ENCODE results near the gene SERPINA1. TPM values are rescaled to one million over a fixed set of nuclear protein-coding genes. Genes with fewer than 3 reads are reported as not detected.

Gene SERPINA1
- total and polyA plus RNA-seq, 4 donors = 3.5 to 29.8 (median 20.4) TPM

DNA sequence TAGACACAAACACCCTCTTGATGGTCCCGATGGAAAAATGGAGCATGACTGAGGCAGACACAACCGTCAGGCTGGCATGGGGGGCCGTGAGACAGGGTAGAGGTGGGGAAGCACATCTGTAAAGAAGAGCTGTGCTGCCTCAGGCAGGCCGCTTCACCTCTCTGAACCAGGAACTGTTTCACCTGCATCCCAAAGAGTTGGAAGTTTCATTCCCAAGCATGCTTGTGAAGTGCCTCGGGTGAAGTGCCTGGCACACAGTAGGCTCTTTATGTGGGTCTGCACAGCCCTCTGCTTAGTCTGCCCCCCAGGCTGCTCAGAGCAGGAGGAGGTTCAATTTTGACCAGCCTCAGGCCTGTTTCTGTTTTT is 685 bp upstream of the SERPINA1 start:
- ATAC-seq (ENCODE audit: low FRiP score) (no peak), DNase-seq (no peak)
- no peaks in the 10 kb centered on the region for H3K36me3 ChIP-seq (ENCODE audit: control insufficient read depth in 1 of 2, insufficient read depth in 2 of 2, low read length in 1 of 2)
- no peaks in the 10 kb centered on the region for H3K4me1 ChIP-seq (ENCODE audit: control insufficient read depth in 1 of 2, insufficient read depth in 2 of 2, low read length in 2 of 2)
- H3K4me3 ChIP-seq (ENCODE audit: low read length in 2 of 2) = no peak overlapping the region
- 93 to 94% methylated on average over 5 of the region's 5 CpGs for WGBS, 2 donors
- no peak overlapping the region for H3K27ac ChIP-seq (ENCODE audit: low read depth in 1 of 2, low read length in 2 of 2)
- intact Hi-C loops (cut with DNase I) = no loop called here
- H3K27me3 ChIP-seq (ENCODE audit: control insufficient read depth in 1 of 2, insufficient read depth in 2 of 2, low read length in 1 of 2) = no peaks in the 10 kb centered on the region
- no peaks in the 10 kb centered on the region for H3K9me3 ChIP-seq (ENCODE audit: control insufficient read depth, low read length)

DNA sequence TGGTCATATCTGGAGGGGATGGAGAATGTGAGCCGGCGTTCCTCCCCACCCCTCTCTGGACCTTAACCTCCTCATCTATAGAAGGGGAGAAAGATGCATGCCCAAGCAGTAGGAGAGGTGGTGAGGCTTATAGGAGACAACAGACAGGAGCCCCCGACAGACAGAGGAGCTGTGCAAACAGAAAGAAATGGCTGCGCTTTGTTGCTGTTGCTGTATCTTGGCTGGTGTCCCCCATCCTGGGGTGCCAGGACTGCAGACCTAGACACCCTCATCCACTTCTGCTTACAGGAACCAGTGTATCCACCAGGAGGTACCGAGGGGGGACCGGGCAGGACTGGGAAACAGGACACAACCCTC is 397 bp downstream of the SERPINA1 start:
- Histone ChIP-seq H3K9me3 (ENCODE audit: control insufficient read depth, low read length) (no peaks in the 10 kb centered on the region), H3K4me1 (ENCODE audit: control insufficient read depth in 1 of 2, insufficient read depth in 2 of 2, low read length in 2 of 2) (no peaks in the 10 kb centered on the region), H3K27me3 (ENCODE audit: control insufficient read depth in 1 of 2, insufficient read depth in 2 of 2, low read length in 1 of 2) (no peaks in the 10 kb centered on the region), H3K36me3 (ENCODE audit: control insufficient read depth in 1 of 2, insufficient read depth in 2 of 2, low read length in 1 of 2) (no peaks in the 10 kb centered on the region), H3K4me3 (ENCODE audit: low read length in 2 of 2) (no peak overlapping the region), H3K27ac (ENCODE audit: low read depth in 1 of 2, low read length in 2 of 2) (no peak overlapping the region)
- intact Hi-C loops (cut with DNase I) = no loop called here
- WGBS, 2 donors = 81 to 83% methylated on average over 5 to 6 of the region's 6 CpGs
- ATAC-seq (ENCODE audit: low FRiP score) = no peak
- no peak for DNase-seq

DNA sequence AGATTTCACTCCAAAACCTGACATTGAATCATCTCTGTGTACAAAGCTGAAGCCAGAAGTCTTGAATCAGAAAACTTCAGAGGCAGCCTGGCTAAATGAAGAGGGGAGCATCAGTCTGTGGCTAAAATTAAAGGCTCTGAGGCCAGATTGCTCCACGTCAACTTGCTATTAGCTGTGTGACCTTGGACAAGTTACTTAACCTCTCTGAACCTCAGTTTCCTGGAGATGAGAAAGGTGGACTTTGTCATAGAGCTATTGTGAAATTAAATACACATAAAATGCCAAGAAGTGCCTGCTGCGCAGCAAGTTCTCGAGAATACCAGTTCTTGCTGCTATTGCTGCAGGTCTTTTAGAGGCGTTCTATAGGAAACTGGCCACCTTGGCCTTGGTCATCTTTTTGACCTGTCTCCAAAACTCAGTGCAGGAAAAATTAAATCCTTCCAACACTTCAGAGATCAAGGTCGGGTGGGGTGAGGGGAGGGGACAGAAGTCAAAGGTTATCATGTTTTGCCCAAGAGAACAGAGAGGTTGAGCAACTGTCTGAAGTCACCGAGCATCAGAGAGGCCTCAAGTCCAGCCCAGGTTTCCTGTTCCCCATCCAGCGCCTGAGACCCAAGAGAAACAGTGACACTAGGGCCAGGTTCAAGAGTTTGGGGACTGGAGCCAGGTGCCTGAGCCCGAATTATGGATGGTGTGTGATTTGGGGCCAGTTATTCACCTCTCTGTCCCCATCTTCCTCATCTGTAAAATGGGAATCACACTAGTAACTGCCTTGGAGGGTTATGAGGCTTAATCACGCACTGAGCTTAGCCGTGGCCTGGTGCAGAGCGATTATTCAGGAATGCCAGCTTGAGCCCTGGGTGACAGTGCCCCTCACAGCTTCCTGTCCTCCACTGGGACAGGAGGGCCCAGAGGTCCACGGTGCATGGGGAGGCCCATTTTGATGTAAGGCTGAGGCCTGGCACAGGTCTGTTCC is 1.1 kb downstream of the SERPINA1 start:
- Histone ChIP-seq H3K9me3 (ENCODE audit: control insufficient read depth, low read length) (no peaks in the 10 kb centered on the region), H3K27ac (ENCODE audit: low read depth in 1 of 2, low read length in 2 of 2) (no peak overlapping the region), H3K36me3 (ENCODE audit: control insufficient read depth in 1 of 2, insufficient read depth in 2 of 2, low read length in 1 of 2) (no peaks in the 10 kb centered on the region), H3K4me1 (ENCODE audit: control insufficient read depth in 1 of 2, insufficient read depth in 2 of 2, low read length in 2 of 2) (no peaks in the 10 kb centered on the region), H3K27me3 (ENCODE audit: control insufficient read depth in 1 of 2, insufficient read depth in 2 of 2, low read length in 1 of 2) (no peaks in the 10 kb centered on the region), H3K4me3 (ENCODE audit: low read length in 2 of 2) (no peak overlapping the region)
- no peak for DNase-seq
- intact Hi-C loops (cut with DNase I) = no loop called here
- ATAC-seq (ENCODE audit: low FRiP score) = no peak
- WGBS, 2 donors = 89 to 93% methylated on average over 12 of the region's 12 CpGs

DNA sequence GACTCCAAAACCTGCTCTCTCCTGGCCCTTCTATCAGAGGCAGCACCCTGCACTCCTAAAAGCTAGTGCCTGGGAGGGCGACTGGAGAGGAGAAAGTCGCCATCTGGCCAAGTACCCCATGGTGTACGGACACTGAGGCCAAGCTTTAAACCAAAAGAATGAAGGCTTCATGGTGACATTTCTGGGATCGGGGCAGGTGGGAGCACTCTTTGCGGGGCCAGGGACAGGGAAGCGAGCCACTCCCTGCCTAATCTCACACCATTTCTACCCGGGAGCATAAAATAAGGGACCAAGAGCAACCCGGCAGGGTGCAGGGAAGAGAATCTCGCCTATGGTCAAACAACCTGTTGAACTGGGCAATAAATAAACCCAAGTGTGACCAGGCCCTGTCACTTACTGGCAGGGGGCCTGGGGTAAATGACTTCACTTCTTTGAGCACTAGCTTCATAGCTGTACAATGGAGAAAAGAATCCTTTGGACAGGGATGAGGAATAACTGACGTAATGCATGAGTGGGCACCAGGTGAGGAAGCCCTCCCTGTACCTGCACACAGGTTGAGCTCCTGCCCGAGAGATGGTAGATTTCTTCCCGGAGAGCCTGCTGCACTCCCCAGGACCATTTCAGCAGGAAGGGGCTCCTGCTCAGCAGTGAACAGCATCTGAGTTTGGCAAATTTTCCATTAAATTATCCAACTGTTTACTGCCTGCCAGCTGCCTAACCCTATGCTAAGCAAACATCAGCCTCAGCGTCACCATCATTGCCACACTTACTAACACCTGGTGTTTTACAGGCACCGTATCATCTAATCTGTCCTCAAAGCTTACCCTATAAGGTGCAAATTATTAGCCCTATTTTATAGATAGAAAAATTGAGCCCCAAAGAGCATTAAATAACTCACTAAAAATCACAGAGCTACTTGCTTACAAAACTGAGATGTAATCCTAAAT is 2.0 kb downstream of the SERPINA1 start:
- Histone ChIP-seq H3K36me3 (ENCODE audit: control insufficient read depth in 1 of 2, insufficient read depth in 2 of 2, low read length in 1 of 2) (no peaks in the 10 kb centered on the region), H3K4me1 (ENCODE audit: control insufficient read depth in 1 of 2, insufficient read depth in 2 of 2, low read length in 2 of 2) (no peaks in the 10 kb centered on the region), H3K27ac (ENCODE audit: low read depth in 1 of 2, low read length in 2 of 2) (no peak overlapping the region), H3K27me3 (ENCODE audit: control insufficient read depth in 1 of 2, insufficient read depth in 2 of 2, low read length in 1 of 2) (no peaks in the 10 kb centered on the region), H3K9me3 (ENCODE audit: control insufficient read depth, low read length) (no peaks in the 10 kb centered on the region), H3K4me3 (ENCODE audit: low read length in 2 of 2) (no peak overlapping the region)
- intact Hi-C loops (cut with DNase I) = no loop called here
- DNase-seq = no peak
- ATAC-seq (ENCODE audit: low FRiP score) = no peak
- whole genome bisulfite sequencing, 2 donors = 82 to 85% methylated on average over 14 of the region's 14 CpGs

GRCh38 chr14:94385553-94386057 is 2.8 kb downstream of the SERPINA1 start:
- no peaks in the 10 kb centered on the region for H3K36me3 ChIP-seq (ENCODE audit: control insufficient read depth in 1 of 2, insufficient read depth in 2 of 2, low read length in 1 of 2)
- DNase-seq (no peak), ATAC-seq (ENCODE audit: low FRiP score) (no peak)
- WGBS, 2 donors = 95 to 96% methylated on average over 3 of the region's 3 CpGs
- H3K27ac ChIP-seq (ENCODE audit: low read depth in 1 of 2, low read length in 2 of 2) = no peak overlapping the region
- intact Hi-C loops (cut with DNase I) = no loop called here
- no peaks in the 10 kb centered on the region for H3K9me3 ChIP-seq (ENCODE audit: control insufficient read depth, low read length)
- H3K4me3 ChIP-seq (ENCODE audit: low read length in 2 of 2) = no peak overlapping the region
- no peaks in the 10 kb centered on the region for H3K27me3 ChIP-seq (ENCODE audit: control insufficient read depth in 1 of 2, insufficient read depth in 2 of 2, low read length in 1 of 2)
- H3K4me1 ChIP-seq (ENCODE audit: control insufficient read depth in 1 of 2, insufficient read depth in 2 of 2, low read length in 2 of 2) = no peaks in the 10 kb centered on the region

DNA sequence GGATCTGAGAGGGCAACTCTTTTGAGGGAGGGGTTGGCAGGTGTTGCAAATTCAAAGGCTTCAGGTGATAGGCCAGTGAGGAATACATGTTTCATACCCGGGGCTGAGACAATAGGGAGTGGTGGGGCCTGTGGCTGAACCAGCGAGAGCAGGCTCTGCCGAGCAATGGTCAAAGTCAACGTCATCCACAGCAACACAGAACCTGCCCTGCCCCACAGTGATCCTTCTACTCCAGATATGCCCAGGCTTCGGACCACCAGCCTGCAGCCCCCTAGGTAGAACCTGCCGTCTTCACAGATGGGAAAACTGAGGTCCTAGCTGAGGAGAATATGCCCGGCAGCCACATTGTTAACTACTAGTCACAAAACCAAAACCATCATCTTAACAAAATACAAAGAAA is 4.1 kb downstream of the SERPINA1 start:
- Histone ChIP-seq H3K9me3 (ENCODE audit: control insufficient read depth, low read length) (no peaks in the 10 kb centered on the region), H3K4me3 (ENCODE audit: low read length in 2 of 2) (no peak overlapping the region), H3K27ac (ENCODE audit: low read depth in 1 of 2, low read length in 2 of 2) (no peak overlapping the region), H3K36me3 (ENCODE audit: control insufficient read depth in 1 of 2, insufficient read depth in 2 of 2, low read length in 1 of 2) (no peaks in the 10 kb centered on the region), H3K27me3 (ENCODE audit: control insufficient read depth in 1 of 2, insufficient read depth in 2 of 2, low read length in 1 of 2) (no peaks in the 10 kb centered on the region), H3K4me1 (ENCODE audit: control insufficient read depth in 1 of 2, insufficient read depth in 2 of 2, low read length in 2 of 2) (no peaks in the 10 kb centered on the region)
- no peak for ATAC-seq (ENCODE audit: low FRiP score)
- WGBS, 2 donors = 91 to 95% methylated on average over 7 of the region's 7 CpGs
- intact Hi-C loops (cut with DNase I) = no loop called here
- peak in 1 of 2 donors; percentile 34 for DNase-seq

DNA sequence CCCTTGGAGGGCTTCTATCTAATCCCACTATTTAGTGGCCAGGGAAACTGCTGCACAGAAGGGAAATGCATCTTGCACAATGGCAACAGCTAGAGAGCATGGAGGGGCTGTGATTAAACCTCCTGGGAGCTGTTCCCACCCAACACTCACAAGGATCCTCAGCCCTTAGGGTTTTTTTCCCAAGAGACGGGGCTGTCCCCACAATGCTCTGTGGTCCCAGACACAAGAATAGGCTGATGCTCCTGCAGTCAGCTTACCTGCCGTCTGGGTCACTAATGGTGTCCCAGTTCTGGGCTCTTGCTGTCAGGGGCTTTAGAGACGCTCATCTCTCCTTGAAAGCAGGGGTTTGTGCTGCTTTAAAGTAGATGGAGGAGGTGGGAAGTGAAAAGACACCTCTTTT is 4.6 kb downstream of the SERPINA1 start:
- intact Hi-C loops (cut with DNase I) = no loop called here
- Histone ChIP-seq H3K27ac (ENCODE audit: low read depth in 1 of 2, low read length in 2 of 2) (no peak overlapping the region), H3K4me3 (ENCODE audit: low read length in 2 of 2) (no peak overlapping the region), H3K27me3 (ENCODE audit: control insufficient read depth in 1 of 2, insufficient read depth in 2 of 2, low read length in 1 of 2) (no peaks in the 10 kb centered on the region), H3K9me3 (ENCODE audit: control insufficient read depth, low read length) (no peaks in the 10 kb centered on the region), H3K4me1 (ENCODE audit: control insufficient read depth in 1 of 2, insufficient read depth in 2 of 2, low read length in 2 of 2) (no peaks in the 10 kb centered on the region), H3K36me3 (ENCODE audit: control insufficient read depth in 1 of 2, insufficient read depth in 2 of 2, low read length in 1 of 2) (no peaks in the 10 kb centered on the region)
- WGBS, 2 donors = 91 to 93% methylated on average over 3 of the region's 3 CpGs
- no peak for DNase-seq
- no peak for ATAC-seq (ENCODE audit: low FRiP score)

DNA sequence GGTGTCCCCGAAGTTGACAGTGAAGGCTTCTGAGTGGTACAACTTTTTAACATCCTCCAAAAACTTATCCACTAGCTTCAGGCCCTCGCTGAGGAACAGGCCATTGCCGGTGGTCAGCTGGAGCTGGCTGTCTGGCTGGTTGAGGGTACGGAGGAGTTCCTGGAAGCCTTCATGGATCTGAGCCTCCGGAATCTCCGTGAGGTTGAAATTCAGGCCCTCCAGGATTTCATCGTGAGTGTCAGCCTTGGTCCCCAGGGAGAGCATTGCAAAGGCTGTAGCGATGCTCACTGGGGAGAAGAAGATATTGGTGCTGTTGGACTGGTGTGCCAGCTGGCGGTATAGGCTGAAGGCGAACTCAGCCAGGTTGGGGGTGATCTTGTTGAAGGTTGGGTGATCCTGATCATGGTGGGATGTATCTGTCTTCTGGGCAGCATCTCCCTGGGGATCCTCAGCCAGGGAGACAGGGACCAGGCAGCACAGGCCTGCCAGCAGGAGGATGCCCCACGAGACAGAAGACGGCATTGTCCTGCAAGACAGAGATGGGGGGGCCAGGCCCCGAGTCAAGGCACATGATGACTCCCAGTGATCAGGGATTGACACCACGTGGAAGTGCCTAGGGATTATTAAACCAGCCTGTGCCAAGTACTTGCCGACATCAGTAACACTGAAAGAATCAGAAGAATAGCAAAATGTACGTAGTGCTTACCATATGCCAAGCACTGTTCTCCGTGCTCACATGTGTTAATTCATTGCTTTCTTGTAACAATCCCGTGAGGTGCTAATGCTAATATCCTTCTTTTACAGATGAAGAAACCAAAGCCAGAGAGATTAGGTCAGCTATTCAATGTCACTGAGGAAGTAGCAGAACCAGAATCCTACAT is 5.4 kb downstream of the SERPINA1 start:
- intact Hi-C loops (cut with DNase I) = no loop called here
- Histone ChIP-seq H3K9me3 (ENCODE audit: control insufficient read depth, low read length) (no peaks in the 10 kb centered on the region), H3K27me3 (ENCODE audit: control insufficient read depth in 1 of 2, insufficient read depth in 2 of 2, low read length in 1 of 2) (no peaks in the 10 kb centered on the region), H3K27ac (ENCODE audit: low read depth in 1 of 2, low read length in 2 of 2) (no peak overlapping the region), H3K4me3 (ENCODE audit: low read length in 2 of 2) (no peak overlapping the region), H3K36me3 (ENCODE audit: control insufficient read depth in 1 of 2, insufficient read depth in 2 of 2, low read length in 1 of 2) (no peaks in the 10 kb centered on the region), H3K4me1 (ENCODE audit: control insufficient read depth in 1 of 2, insufficient read depth in 2 of 2, low read length in 2 of 2) (no peaks in the 10 kb centered on the region)
- DNase-seq = peak in 1 of 2 donors; percentile 30
- ATAC-seq (ENCODE audit: low FRiP score) = no peak
- 92 to 93% methylated on average over 18 of the region's 18 CpGs for WGBS, 2 donors
